HEK293 (cell line): ENCODE measurements around the gene DGKD.

Experiments
- CTCF ChIA-PET: fragments of 350-600 bp; formaldehyde crosslinking; extraction: SDS; loops from one replicate; lab custom pipeline; 2021; ENCODE audit warnings: antibody characterized with exemption; lab: Yijun Ruan, JAX
- POLR2A ChIA-PET: fragments of 300-600 bp; formaldehyde crosslinking; extraction: SDS; loops from one replicate; lab custom pipeline; 2020; ENCODE audit warnings: antibody characterized with exemption, inconsistent platforms; lab: Yijun Ruan, JAX
- H3K27ac ChIP-seq: fragments of 200-500 bp; sonication (Bioruptor generic); 2 replicates; pipeline ENCODE4 v1.5.1; 2014; ENCODE audit warnings: low read depth, low read length, control low read depth, inconsistent platforms; ENCODE audit errors: extremely low read depth
- H3K36me3 ChIP-seq, 2 experiments: fragments of 200-500 bp in 1 of 2; sonication (Bioruptor generic) in 1 of 2; 1 replicate in 1 of 2; 2 replicates in 1 of 2; pipeline ENCODE4 v1.5.1; 2014 to 2017; ENCODE audit warnings: inconsistent platforms in 2 of 2, low read length in 2 of 2; ENCODE audit not compliant: control insufficient read depth in 2 of 2, insufficient read depth in 1 of 2
- H3K4me1 ChIP-seq: fragments of 200-500 bp; sonication (Bioruptor generic); 2 replicates; pipeline ENCODE4 v1.5.1; 2014; ENCODE audit warnings: mild to moderate bottlenecking, low read length, inconsistent platforms; ENCODE audit not compliant: control insufficient read depth, insufficient read depth
- H3K4me3 ChIP-seq: 2 replicates; pipeline ENCODE4 v1.5.1; 2011; ENCODE audit warnings: low read depth, mild to moderate bottlenecking, control low read depth, low read length, moderate library complexity
- H3K9me3 ChIP-seq: fragments of 200-500 bp; sonication (Bioruptor generic); 2 replicates; pipeline ENCODE4 v1.5.1; 2014; ENCODE audit warnings: low read depth, low read length, inconsistent platforms; ENCODE audit not compliant: control insufficient read depth, insufficient read depth
- CTCF ChIP-seq: fragments of 450-650 bp; formaldehyde crosslinking; IDR thresholded peaks from 2 replicates; pipeline ENCODE4 v1.5.1; 2016; ENCODE audit warnings: missing biosample characterization, missing genetic modification characterization
- EGR2 ChIP-seq: fragments of 450-650 bp; formaldehyde crosslinking; IDR thresholded peaks from 2 replicates; pipeline ENCODE4 v1.5.1; 2016; ENCODE audit warnings: low read depth, missing biosample characterization, missing genetic modification characterization
- GLIS1 ChIP-seq: fragments of 450-650 bp; formaldehyde crosslinking; IDR thresholded peaks from 2 replicates; pipeline ENCODE4 v1.5.1; 2016; ENCODE audit warnings: missing biosample characterization, missing genetic modification characterization
- OSR2 ChIP-seq: fragments of 450-650 bp; formaldehyde crosslinking; IDR thresholded peaks from 2 replicates; pipeline ENCODE4 v1.5.1; 2016; ENCODE audit warnings: missing biosample characterization, missing genetic modification characterization
- SCRT2 ChIP-seq: fragments of 450-650 bp; formaldehyde crosslinking; IDR thresholded peaks from 2 replicates; pipeline ENCODE4 v1.5.1; 2016; ENCODE audit warnings: missing biosample characterization, missing genetic modification characterization
- ZBTB48 ChIP-seq: fragments of 450-650 bp; formaldehyde crosslinking; IDR thresholded peaks from 2 replicates; pipeline ENCODE4 v1.5.1; 2016; ENCODE audit warnings: missing biosample characterization, missing genetic modification characterization
- ZFHX2 ChIP-seq: fragments of 450-650 bp; formaldehyde crosslinking; conservative IDR thresholded peaks from 2 replicates; pipeline ENCODE4 v1.5.1; 2016; ENCODE audit warnings: missing biosample characterization, missing genetic modification characterization
- ZNF174 ChIP-seq: fragments of 450-650 bp; formaldehyde crosslinking; IDR thresholded peaks from 2 replicates; pipeline ENCODE4 v1.5.0; 2017; ENCODE audit warnings: missing biosample characterization, mild to moderate bottlenecking, missing genetic modification characterization
- ZNF416 ChIP-seq: fragments of 450-650 bp; formaldehyde crosslinking; IDR thresholded peaks from 2 replicates; pipeline ENCODE4 v1.5.1; 2016; ENCODE audit warnings: missing biosample characterization, missing genetic modification characterization
- ZNF423 ChIP-seq: fragments of 450-650 bp; formaldehyde crosslinking; IDR thresholded peaks from 2 replicates; pipeline ENCODE4 v1.5.1; 2016; ENCODE audit warnings: missing biosample characterization, missing genetic modification characterization
- ZNF518A ChIP-seq: fragments of 450-650 bp; formaldehyde crosslinking; conservative IDR thresholded peaks from 2 replicates; pipeline ENCODE4 v1.5.1; 2016; ENCODE audit warnings: low read depth, missing biosample characterization, missing genetic modification characterization
- ZNF571 ChIP-seq: fragments of 450-650 bp; formaldehyde crosslinking; IDR thresholded peaks from 2 replicates; pipeline ENCODE4 v1.5.0; 2017; ENCODE audit warnings: missing biosample characterization, missing genetic modification characterization
- ZNF670 ChIP-seq: fragments of 450-650 bp; formaldehyde crosslinking; IDR thresholded peaks from 2 replicates; pipeline ENCODE4 v1.5.1; 2016; ENCODE audit warnings: missing biosample characterization, missing genetic modification characterization, low read depth
- ZNF677 ChIP-seq: fragments of 450-650 bp; IDR thresholded peaks from 2 replicates; pipeline ENCODE4 v1.5.0; 2018; ENCODE audit warnings: missing biosample characterization, mild to moderate bottlenecking, missing genetic modification characterization, moderate library complexity
- ZSCAN30 ChIP-seq: fragments of 450-650 bp; IDR thresholded peaks from 2 replicates; pipeline ENCODE4 v1.5.1; 2018; ENCODE audit warnings: missing biosample characterization, mild to moderate bottlenecking, missing genetic modification characterization, moderate library complexity
- TF ChIP-seq, protein P1 (sequence below): IDR thresholded peaks from 2 replicates; pipeline ENCODE4 v1.6.1; 2011; ENCODE audit warnings: mild to moderate bottlenecking, low read depth, low read length, borderline replicate concordance

Gene DGKD

DNA sequence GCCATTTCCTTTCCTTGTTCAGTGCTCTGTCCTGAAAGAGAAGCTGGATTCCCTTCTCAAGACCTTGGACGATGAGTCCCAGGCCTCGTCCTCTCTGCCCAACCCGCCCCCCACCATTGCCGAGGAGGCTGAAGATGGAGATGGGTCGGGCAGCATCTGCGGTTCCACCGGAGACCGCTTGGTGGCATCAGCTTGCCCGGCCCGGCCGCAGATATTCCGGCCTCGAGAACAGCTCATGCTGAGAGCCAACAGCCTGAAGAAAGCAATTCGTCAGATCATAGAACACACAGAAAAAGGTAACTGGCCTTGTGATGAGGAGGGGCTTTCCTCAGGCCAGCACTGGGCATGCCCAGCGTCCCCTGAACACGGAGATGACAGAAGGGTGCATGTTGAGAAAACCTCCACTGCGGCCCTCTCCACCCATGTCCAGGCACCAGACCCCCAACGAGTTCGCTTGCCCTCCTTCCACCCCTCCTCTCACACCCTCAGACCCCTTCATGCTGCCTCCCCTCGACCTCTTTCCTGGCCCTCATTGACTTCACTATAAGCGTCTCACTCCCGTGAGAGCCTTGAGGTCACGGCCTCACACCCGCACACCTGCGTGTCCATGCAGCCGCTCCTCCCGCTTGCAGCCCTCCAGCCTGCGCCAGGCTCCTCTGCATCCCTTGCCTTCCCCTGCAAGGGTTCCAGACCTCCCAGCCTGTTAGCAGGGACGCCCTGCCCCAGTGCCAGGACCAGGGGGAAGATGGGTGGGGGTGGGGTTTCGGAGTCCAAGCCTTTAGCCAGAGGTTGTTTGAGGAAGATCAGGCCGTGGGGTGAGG is 95.0 kb downstream of the DGKD start (continued):
- TF ChIP-seq ZNF571 (tag by site-specific recombination) (no peak), ZNF518A (tag by site-specific recombination) (no peak), ZNF416 (no peak), CTCF (tag by site-specific recombination) (peak; percentile 73), ZNF677 (tag by site-specific recombination) (no peak), ZNF174 (tag by site-specific recombination) (no peak), ZBTB48 (tag by site-specific recombination) (no peak)

GRCh38 chr2:233449921-233450863 is 95.9 kb downstream of the DGKD start:
- no peaks in the 10 kb centered on the region for H3K4me1 ChIP-seq
- ChIA-PET POLR2A (no interaction called here), CTCF (interaction anchor here (0.5 to 1.7 kb wide), 3 partner anchors 202 to 383 kb away, joined by 3 to 11 read pairs (median 3); partner anchors contain the start of gene UGT1A5)
- peak; percentile 36 for TF ChIP-seq GLIS1 (tag by site-specific recombination)
- no peak for TF ChIP-seq OSR2 (tag by site-specific recombination)
- TF ChIP-seq ZNF670 (tag by site-specific recombination) = no peak
- no peak for TF ChIP-seq ZSCAN30
- TF ChIP-seq ZFHX2 (tag by site-specific recombination) = peak; percentile 49
- TF ChIP-seq SCRT2 (tag by site-specific recombination) = peak; percentile 66
- TF ChIP-seq EGR2 (tag by site-specific recombination) = peak; percentile 60; the same call in 1 of the 2 replicates
- TF ChIP-seq, protein P1, sequence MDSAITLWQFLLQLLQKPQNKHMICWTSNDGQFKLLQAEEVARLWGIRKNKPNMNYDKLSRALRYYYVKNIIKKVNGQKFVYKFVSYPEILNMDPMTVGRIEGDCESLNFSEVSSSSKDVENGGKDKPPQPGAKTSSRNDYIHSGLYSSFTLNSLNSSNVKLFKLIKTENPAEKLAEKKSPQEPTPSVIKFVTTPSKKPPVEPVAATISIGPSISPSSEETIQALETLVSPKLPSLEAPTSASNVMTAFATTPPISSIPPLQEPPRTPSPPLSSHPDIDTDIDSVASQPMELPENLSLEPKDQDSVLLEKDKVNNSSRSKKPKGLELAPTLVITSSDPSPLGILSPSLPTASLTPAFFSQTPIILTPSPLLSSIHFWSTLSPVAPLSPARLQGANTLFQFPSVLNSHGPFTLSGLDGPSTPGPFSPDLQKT = no peak
- no peak for TF ChIP-seq ZNF423 (tag by site-specific recombination)
- H3K4me3 ChIP-seq = no peak overlapping the region
- H3K9me3 ChIP-seq = no peaks in the 10 kb centered on the region
- no peak overlapping the region for H3K27ac ChIP-seq
- peaks cover 3 to 90% of the 10 kb centered on the region in 2 experiments; a peak in 2 of 3 replicates for H3K36me3 ChIP-seq
